SK-N-MC (cell line): Measurements from ENCODE around the gene PSMA6.

Experiments used
- FOXP2 ChIP-seq: optimal IDR thresholded peaks from 2 replicates; pipeline ENCODE3; 2011; ENCODE audit warnings: mild to moderate bottlenecking, moderate library complexity; ENCODE audit not compliant: insufficient read depth; ENCODE audit errors: extremely low read length, control extremely low read depth
- POLR2AphosphoS5 ChIP-seq: IDR thresholded peaks from 2 replicates; pipeline ENCODE4 v1.6.1; 2012; ENCODE audit warnings: mild to moderate bottlenecking, low read depth, low read length, borderline replicate concordance

- TF ChIP-seq POLR2AphosphoS5: no peak
- no peak for TF ChIP-seq FOXP2
These were observed 2.6 kb upstream of the PSMA6 start for GRCh38 chr14:35289623-35290022.
